Head of caudate nucleus (tissue), 42 donors: ENCODE results near the gene GDPGP1.
A peak's percentile ranks its signal among the peaks of the same experiment; 100 is the strongest.

Experiments used
- DNase-seq, 42 donors: peaks; one replicate each; pipeline versions ENCODE4 v3.0.0 to v3.0.0-alpha.2; 2020 to 2021; ENCODE audit warnings: mixed read lengths in 7 of 42
- intact Hi-C: fragments of 100-400 bp; cut with DNase I; formaldehyde crosslinking; loops from one replicate; pipeline ENCODE4 v1.15.0; 2022

The GDPGP1 gene

DNA sequence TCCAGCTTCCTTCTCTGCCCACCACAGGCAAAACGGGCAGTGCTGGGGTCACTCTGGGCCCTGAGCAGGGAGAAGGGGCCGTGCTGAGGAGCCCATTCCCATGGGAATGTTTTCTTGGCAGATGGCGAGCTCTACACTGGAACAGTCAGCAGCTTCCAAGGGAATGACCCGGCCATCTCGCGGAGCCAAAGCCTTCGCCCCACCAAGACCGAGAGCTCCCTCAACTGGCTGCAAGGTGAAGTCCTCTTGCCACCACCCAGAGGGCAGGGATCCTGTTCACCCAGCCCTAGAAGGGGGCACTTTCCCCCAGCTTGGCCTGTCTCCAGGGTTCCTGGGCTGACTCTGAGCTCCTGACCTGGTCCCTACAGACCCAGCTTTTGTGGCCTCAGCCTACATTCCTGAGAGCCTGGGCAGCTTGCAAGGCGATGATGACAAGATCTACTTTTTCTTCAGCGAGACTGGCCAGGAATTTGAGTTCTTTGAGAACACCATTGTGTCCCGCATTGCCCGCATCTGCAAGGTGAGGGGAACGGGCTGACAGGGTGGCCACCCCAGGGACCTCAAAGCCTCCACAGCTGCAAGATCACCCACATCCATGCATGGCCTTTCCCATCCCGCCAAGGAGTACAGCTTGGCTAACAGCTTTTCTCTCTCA lies 12.6 kb upstream of the GDPGP1 start:
- intact Hi-C loops = no loop called here
- DNase-seq = peak; percentile 69 to 91 (median 83)

- intact Hi-C loops = no loop called here
- DNase-seq = no peak
Observed at GRCh38 chr15:90222547-90222946, 11.5 kb upstream of the GDPGP1 start.

- DNase-seq = no peak
- intact Hi-C loops = no loop called here
Observed at GRCh38 chr15:90223441-90224165, 10.4 kb upstream of the GDPGP1 start.

DNA sequence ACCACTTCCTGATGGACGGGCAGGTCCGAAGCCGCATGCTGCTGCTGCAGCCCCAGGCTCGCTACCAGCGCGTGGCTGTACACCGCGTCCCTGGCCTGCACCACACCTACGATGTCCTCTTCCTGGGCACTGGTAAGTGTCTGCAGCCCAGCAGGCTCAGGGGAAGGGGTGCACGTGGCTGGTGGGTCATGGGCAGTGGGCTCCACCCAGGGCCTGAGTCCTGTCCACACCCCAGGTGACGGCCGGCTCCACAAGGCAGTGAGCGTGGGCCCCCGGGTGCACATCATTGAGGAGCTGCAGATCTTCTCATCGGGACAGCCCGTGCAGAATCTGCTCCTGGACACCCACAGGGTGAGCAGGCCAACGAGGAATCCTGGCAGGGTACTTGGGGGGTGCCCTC lies 9.0 kb upstream of the GDPGP1 start:
- DNase-seq = no peak
- intact Hi-C loops = no loop called here

- DNase-seq = no peak
- intact Hi-C loops = no loop called here
Observed at GRCh38 chr15:90225504-90226234, 8.3 kb upstream of the GDPGP1 start.

- no peak for DNase-seq
- intact Hi-C loops = no loop called here
Observed at GRCh38 chr15:90227336-90227735, 6.7 kb upstream of the GDPGP1 start.

- intact Hi-C loops = no loop called here
- DNase-seq = no peak
Observed at GRCh38 chr15:90227816-90228772, 5.9 kb upstream of the GDPGP1 start.

- intact Hi-C loops = no loop called here
- DNase-seq = no peak
Observed at GRCh38 chr15:90228960-90229359, 5.0 kb upstream of the GDPGP1 start.

DNA sequence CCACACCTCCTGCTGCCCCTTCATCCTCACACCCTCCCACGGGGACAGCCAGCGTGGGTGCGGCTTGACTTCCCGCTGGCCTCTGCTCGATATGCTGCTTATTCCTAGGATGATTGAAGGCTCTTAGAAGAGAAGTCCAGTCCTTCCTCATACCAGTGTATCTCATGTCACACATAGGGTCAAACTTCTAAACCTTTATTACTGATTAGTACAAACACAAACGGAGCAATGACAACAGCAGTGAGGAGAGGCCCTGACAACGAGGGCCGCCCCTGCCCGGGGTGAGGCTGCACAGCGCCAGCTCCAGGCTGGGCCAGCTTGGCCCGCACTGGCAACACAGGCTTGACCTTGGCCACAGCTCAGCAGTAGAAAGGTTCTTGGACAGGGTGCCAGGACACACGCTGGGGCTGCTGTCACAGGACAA lies 3.9 kb upstream of the GDPGP1 start:
- DNase-seq = peak in 22 of 42 donors; percentile 31 to 76 (median 46)
- intact Hi-C loops = no loop called here

DNA sequence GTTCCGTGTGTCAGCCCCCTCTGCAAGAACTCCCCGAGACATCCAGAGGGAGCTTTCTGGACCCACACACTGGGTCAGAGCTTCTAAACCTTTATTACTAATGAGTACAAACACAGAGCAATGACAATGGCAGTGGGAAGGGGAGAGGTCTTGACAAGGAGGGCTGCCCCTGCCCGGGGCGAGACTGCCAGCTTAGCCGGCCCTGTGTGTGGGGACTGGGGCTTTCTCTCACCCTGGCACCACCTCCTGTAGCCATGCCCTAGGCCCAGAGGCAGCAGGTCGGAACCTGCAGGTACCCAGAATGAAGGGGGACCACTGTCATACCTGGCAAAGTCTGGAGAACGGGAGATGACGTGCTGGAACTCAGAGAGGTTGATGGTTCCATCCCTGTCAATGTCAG lies 3.4 kb upstream of the GDPGP1 start:
- intact Hi-C loops = no loop called here
- DNase-seq = no peak

DNA sequence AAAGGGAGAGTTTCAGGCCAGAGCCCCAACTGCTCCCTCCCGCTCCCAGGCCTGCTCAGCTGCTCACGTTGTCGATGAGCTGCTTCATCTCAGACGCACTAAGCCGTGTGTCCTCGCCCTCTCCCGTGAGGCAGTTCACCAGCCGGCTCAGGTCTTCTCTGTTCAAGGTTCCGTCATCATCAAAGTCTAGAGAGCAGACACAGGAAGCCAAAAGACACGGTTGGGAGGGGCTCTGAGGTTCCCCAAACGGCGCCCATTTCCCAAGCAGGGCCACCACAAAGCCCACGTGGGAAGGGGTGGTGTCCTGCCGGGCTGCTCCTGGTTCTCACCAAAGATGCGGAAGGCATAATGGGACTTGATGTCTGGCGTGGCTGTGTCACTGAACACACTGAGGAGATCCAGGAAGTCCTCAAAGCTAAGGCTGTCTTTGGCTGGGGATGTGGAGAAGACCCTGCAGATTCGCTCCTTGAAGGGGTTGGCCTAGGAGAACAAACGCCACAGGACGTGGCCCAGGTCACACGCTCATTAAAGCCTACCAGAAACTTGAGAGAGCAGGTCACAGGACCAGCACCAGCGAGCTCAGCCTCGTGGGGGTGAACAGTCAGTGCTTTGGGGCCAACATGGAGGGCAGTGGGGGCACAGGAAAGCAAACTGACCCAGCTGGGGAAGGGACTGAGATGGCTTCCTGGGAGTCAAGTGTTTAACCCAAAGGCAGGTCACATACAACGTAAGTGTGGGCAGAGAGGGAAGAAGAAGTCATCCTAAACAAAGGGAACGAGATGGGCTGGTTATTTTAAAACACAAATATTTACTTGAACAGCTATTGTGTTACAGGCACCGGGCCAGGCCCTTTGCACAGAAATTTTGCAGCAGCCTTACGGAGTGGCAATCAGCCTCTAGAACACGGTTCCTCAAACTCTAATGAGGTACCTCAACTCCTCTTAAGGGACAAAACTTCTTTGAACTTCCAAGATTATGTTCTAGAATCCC lies 2.7 kb upstream of the GDPGP1 start:
- intact Hi-C loops = no loop called here
- peak in 10 of 42 donors; percentile 18 to 55 (median 42) for DNase-seq

DNA sequence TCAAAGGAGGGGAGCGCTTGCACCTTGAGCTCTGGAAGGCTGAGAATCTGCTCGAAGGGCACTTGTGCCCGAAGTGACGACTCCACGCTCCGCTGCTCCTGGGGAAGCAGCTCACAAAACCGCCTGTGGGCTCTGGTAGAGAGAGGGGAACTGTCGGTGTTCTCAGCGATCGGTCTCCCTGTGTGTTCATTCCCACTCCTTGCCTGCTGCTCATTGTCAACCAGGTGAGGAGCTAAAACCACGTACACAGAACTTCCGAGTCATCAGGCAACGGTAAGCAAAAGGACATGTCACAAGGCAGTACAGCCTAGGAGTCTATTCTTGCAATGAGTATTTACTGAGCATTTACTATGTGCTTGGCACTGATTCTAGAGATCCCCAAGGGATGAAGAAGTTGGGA lies 1.8 kb upstream of the GDPGP1 start:
- no peak for DNase-seq
- intact Hi-C loops = no loop called here

- no peak for DNase-seq
- intact Hi-C loops = no loop called here
Observed at GRCh38 chr15:90232941-90233386, 1.0 kb upstream of the GDPGP1 start.

- intact Hi-C loops = no loop called here
Observed at GRCh38 chr15:90233387-90234095, 468 bp upstream of the GDPGP1 start, which contains the start of gene CIB1. Gene CIB1, minus strand, starts transcription at chr15:90233941. Its CDS starts 56 bp downstream, at chr15:90233885.

DNA sequence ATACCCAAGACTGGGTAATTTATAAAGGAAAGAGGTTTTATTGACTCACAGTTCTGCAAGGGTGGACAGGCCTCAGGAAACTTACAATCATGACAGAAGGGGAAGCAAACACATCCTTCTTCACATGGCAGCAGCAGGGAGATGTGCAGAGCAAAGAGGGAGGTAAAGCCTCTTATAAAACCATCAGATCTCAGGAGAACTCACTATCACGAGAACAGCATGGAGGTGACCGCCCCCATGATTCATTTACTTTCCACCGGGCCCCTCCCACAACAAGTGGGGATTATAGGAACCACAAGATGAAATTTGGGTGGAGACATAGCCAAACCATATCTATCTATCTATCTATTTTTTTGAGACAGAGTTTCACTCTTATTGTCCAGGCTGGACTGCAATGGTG lies 5.4 kb downstream of the GDPGP1 start:
- no peak for DNase-seq
- intact Hi-C loops = no loop called here

More at GRCh38 chr15:90233387-90234095, 468 bp upstream of the GDPGP1 start, which contains the start of gene CIB1:
- DNase-seq = peak in 41 of 42 donors; percentile 22 to 99 (median 97)

- intact Hi-C loops = no loop called here
- no peak for DNase-seq
Observed at GRCh38 chr15:90240856-90241255, 6.8 kb downstream of the GDPGP1 start.
